Natural killer cell (primary cell): Measurements from ENCODE around the gene KRTAP10-1. TPM values are rescaled to one million over a fixed set of nuclear protein-coding genes. Genes with fewer than 3 reads are reported as not detected.

Source experiments
- ATAC-seq, 3 donors: fragments of 150-1000 bp in 2 of 3; fragments of 200-7000 bp in 1 of 3; cut with Tn5 transposase; 1 replicate in 1 of 3; 2 replicates in 2 of 3; pipeline ENCODE4 v1.10.0; 2021; ENCODE audit warnings: mild to moderate bottlenecking in 2 of 3, moderate library complexity in 2 of 3
- DNase-seq, 2 donors: peaks; one replicate each; pipeline versions ENCODE4 v3.0.0 to v3.0.0-alpha.2; 2013 to 2021; ENCODE audit warnings: mixed read lengths in 1 of 2
- H3K27ac ChIP-seq: one replicate; pipeline ENCODE4 v1.5.1; 2013; ENCODE audit warnings: mild to moderate bottlenecking, low read length
- H3K27me3 ChIP-seq: one replicate; pipeline ENCODE4 v1.6.1; 2013; ENCODE audit warnings: low read length; ENCODE audit not compliant: control insufficient read depth, insufficient read depth
- H3K36me3 ChIP-seq: one replicate; pipeline ENCODE4 v1.6.1; 2013; ENCODE audit warnings: low read length; ENCODE audit not compliant: control insufficient read depth, insufficient read depth
- H3K4me1 ChIP-seq: one replicate; pipeline ENCODE4 v1.6.1; 2013; ENCODE audit warnings: low read length; ENCODE audit not compliant: control insufficient read depth, insufficient read depth
- H3K4me3 ChIP-seq: one replicate; pipeline ENCODE4 v1.5.1; 2013; ENCODE audit warnings: low read length
- H3K9me3 ChIP-seq: one replicate; pipeline ENCODE4 v1.6.1; 2013; ENCODE audit warnings: low read length; ENCODE audit not compliant: control insufficient read depth, insufficient read depth
- H3K27ac Mint-ChIP-seq, 2 donors: one replicate each; pipeline ENCODE4 v1.8.0; 2022; ENCODE audit warnings: mild to moderate bottlenecking in 2 of 2, mixed read lengths in 2 of 2, moderate library complexity in 1 of 2
- H3K27me3 Mint-ChIP-seq, 2 donors: one replicate each; pipeline ENCODE4 v1.8.0; 2022; ENCODE audit warnings: low read depth in 2 of 2, mixed read lengths in 2 of 2
- H3K36me3 Mint-ChIP-seq: one replicate; pipeline ENCODE4 v1.8.0; 2022; ENCODE audit warnings: mixed read lengths
- H3K4me1 Mint-ChIP-seq, 2 donors: one replicate each; pipeline ENCODE4 v1.8.0; 2022; ENCODE audit warnings: mixed read lengths in 2 of 2
- H3K4me3 Mint-ChIP-seq: one replicate; pipeline ENCODE4 v1.8.0; 2022; ENCODE audit warnings: mild to moderate bottlenecking, moderate library complexity, mixed read lengths
- H3K9me3 Mint-ChIP-seq, 2 donors: one replicate each; pipeline ENCODE4 v1.8.0; 2022; ENCODE audit warnings: mixed read lengths in 2 of 2
- WGBS: methylation state at CpG from one replicate; pipeline ENCODE4 v1.1.7; 2013; ENCODE audit warnings: missing lambda C conversion rate; ENCODE audit not compliant: insufficient coverage; 5-methylcytosine and 5-hydroxymethylcytosine counted together
- intact Hi-C: fragments of 100-400 bp; cut with micrococcal nuclease; formaldehyde crosslinking; loops from one replicate; pipeline ENCODE4 v1.14.2; 2022
- total RNA-seq, 4 donors: library from RNA; stranded (reverse); fragments of 120-200 nt in 1 of 4; gene quantifications; one replicate each; pipeline versions ENCODE4 v1.2.3 to v1.2.4, GENCODE V29; 2013 to 2022
- TF ChIP-seq, protein P1 (sequence below): fragments of 200-600 bp; IDR thresholded peaks from one replicate; pipeline ENCODE4 v1.8.0; 2022; ENCODE audit warnings: antibody characterized with exemption

The KRTAP10-1 gene
- total RNA-seq, 3 donors from 2014 or later (not counting 1 experiment from before 2014, with no cell fraction given) = not detected

DNA sequence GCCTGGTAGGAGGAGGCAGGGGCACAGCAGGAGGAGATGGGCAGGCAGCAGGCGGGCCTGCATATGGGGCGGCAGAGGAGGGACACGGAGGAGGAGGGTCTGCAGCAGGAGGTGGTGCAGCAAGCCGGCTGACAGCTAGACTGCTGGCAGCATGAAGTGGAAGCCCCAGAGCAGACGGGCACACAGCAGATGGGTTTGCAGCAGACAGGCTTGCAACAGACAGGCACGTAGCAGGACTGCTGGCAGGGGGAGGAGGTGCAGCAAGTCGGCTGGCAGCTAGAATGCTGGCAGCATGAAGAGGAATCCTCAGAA, 39.8 kb upstream of the KRTAP10-1 start:
- H3K4me3 Mint-ChIP-seq = no peak overlapping the region

DNA sequence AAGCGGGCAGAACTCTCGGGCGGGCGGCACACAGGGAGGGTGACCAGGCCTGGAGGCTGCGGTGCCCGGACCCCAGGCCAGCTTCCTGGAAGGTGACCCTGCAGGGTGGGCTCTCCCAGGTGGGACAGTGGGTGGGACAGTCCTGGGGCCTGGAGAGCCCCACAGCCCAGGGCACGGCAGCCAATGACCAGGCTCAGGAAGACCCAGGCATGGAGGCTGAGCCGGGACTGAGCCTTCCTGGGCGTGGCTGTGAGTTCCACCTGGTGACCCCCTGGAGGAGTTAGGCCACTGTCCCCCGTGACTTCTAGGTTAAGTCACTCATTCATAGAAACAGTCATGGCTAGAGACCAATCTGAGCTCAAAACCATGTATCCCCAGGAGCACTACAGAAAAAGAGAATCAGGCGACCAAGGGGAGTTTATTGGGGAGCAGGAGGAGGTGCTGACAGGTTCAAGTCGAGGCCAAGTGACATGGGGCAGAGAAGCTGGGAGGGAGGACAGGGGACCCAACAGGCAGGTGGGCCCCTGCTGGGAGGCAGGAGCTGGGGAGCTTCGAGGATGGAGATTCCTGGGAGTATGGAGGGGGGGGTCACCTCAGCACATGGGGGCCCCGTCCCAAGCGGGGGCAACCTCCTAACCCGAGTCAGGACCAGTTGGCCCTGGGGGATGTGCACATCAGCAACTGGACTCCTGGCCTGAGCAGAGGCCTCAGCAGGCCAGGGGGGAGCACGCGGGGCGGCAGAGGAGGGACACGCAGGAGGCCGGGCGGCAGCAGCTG, 39.2 kb upstream of the KRTAP10-1 start:
- H3K4me1 Mint-ChIP-seq = peaks cover 5 to 14% of the 10 kb centered on the region in 2 donors
- Histone ChIP-seq H3K27me3 (no peaks in the 10 kb centered on the region), H3K9me3 (peaks cover 7% of the 10 kb centered on the region), H3K4me3 (no peak overlapping the region), H3K4me1 (no peaks in the 10 kb centered on the region), H3K27ac (no peak overlapping the region), H3K36me3 (no peaks in the 10 kb centered on the region)
- DNase-seq (no peak), ATAC-seq (no peak)
- H3K27me3 Mint-ChIP-seq = peaks cover 49 to 51% of the 10 kb centered on the region in 2 donors
- H3K4me3 Mint-ChIP-seq = no peak overlapping the region
- H3K9me3 Mint-ChIP-seq = peaks cover 2 to 18% of the 10 kb centered on the region in 2 donors
- TF ChIP-seq, protein P1, sequence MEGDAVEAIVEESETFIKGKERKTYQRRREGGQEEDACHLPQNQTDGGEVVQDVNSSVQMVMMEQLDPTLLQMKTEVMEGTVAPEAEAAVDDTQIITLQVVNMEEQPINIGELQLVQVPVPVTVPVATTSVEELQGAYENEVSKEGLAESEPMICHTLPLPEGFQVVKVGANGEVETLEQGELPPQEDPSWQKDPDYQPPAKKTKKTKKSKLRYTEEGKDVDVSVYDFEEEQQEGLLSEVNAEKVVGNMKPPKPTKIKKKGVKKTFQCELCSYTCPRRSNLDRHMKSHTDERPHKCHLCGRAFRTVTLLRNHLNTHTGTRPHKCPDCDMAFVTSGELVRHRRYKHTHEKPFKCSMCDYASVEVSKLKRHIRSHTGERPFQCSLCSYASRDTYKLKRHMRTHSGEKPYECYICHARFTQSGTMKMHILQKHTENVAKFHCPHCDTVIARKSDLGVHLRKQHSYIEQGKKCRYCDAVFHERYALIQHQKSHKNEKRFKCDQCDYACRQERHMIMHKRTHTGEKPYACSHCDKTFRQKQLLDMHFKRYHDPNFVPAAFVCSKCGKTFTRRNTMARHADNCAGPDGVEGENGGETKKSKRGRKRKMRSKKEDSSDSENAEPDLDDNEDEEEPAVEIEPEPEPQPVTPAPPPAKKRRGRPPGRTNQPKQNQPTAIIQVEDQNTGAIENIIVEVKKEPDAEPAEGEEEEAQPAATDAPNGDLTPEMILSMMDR = no peak
- peaks cover 18% of the 10 kb centered on the region for H3K36me3 Mint-ChIP-seq
- no peak overlapping the region for H3K27ac Mint-ChIP-seq
- intact Hi-C loops = no loop called here
- 83% methylated on average over 22 of the region's 22 CpGs for WGBS

More for the DNA sequence above, 39.8 kb upstream of the KRTAP10-1 start:
- WGBS = 74% methylated on average over 7 of the region's 7 CpGs
- Mint-ChIP-seq H3K4me1 (peaks cover 5 to 9% of the 10 kb centered on the region in 2 donors), H3K27me3 (peaks cover 48 to 51% of the 10 kb centered on the region in 2 donors), H3K36me3 (peaks cover 18% of the 10 kb centered on the region), H3K27ac (no peak overlapping the region), H3K9me3 (peaks cover 2 to 18% of the 10 kb centered on the region in 2 donors)
- Histone ChIP-seq H3K27me3 (no peaks in the 10 kb centered on the region), H3K4me3 (no peak overlapping the region), H3K4me1 (no peaks in the 10 kb centered on the region), H3K36me3 (no peaks in the 10 kb centered on the region), H3K9me3 (peaks cover 7% of the 10 kb centered on the region), H3K27ac (no peak overlapping the region)
- no peak for DNase-seq
- intact Hi-C loops = no loop called here
- TF ChIP-seq, protein P1 = no peak
- no peak for ATAC-seq

DNA sequence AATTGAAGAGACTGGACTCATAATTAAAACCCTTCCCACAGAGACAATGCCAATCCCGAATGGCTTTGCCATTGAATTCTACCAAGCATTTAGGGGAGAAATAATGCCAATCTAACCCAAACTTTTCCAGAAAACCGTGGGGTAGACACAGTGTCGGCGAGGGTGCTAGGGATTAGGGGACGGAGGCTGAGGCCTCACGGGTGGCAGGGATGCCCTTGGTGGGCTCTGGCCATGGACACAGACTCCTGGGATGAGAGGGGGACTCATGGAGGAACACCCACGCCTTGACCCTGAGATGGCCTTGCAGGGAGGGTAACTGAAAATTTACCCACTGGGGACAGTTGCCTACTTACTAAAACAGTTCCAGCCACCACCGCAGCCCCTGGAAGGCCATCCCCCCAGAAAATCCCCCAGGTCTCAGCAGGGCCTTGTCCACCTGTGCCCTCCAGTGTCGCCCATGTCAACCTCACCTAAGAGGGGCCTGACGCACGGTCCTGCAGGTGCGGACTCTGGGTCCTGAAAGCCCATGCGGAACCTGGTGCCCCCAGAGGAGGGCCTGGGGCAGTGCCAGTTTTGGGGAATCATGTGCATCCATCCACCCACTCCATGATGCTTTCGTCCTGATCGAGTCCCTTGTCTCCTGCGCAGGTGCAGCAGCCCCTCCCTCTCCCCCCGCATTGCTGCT, 38.5 kb upstream of the KRTAP10-1 start:
- no peaks in the 10 kb centered on the region for H3K36me3 ChIP-seq
- H3K27ac ChIP-seq = no peak overlapping the region
- H3K4me3 ChIP-seq = no peak overlapping the region
- ATAC-seq (no peak), DNase-seq (no peak)
- WGBS = 96% methylated on average over 17 of the region's 17 CpGs
- H3K27me3 Mint-ChIP-seq = peaks cover 45 to 47% of the 10 kb centered on the region in 2 donors
- peaks cover 18% of the 10 kb centered on the region for H3K36me3 Mint-ChIP-seq
- no peaks in the 10 kb centered on the region for H3K27me3 ChIP-seq
- H3K27ac Mint-ChIP-seq = no peak overlapping the region
- peaks cover 7% of the 10 kb centered on the region for H3K9me3 ChIP-seq
- TF ChIP-seq, protein P1 = no peak
- H3K9me3 Mint-ChIP-seq = peaks cover 2 to 18% of the 10 kb centered on the region in 2 donors
- H3K4me3 Mint-ChIP-seq = no peak overlapping the region
- intact Hi-C loops = no loop called here
- no peaks in the 10 kb centered on the region for H3K4me1 ChIP-seq
- peaks cover 5 to 17% of the 10 kb centered on the region in 2 donors for H3K4me1 Mint-ChIP-seq
